Left kidney (tissue), 2 donors: ENCODE measurements around the gene IRGQ. TPM values are rescaled to one million over a fixed set of nuclear protein-coding genes. Genes with fewer than 3 reads are reported as not detected.

Experiments
- DNase-seq: peaks from one replicate; pipeline ENCODE4 v3.0.0-alpha.2; 2013
- polyA plus RNA-seq: library from polyadenylated mRNA; unstranded; fragments of 120-200 nt; gene quantifications from one replicate; pipeline ENCODE4 v1.2.1, GENCODE V29; 2013; ENCODE audit not compliant: insufficient read length

IRGQ gene
- polyA plus RNA-seq, 1 donor, result 19.5 TPM

GRCh38 chr19:43544077-43544476 lies 51.9 kb downstream of the IRGQ start:
- no peak for DNase-seq

- DNase-seq, result no peak
These were observed 53.8 kb downstream of the IRGQ start for GRCh38 chr19:43541920-43542650.

GRCh38 chr19:43540381-43540780 lies 55.6 kb downstream of the IRGQ start:
- DNase-seq, result no peak

- no peak for DNase-seq
These were observed 57.0 kb downstream of the IRGQ start for GRCh38 chr19:43538922-43539321.

- DNase-seq, result peak; percentile 72
These were observed 60.8 kb downstream of the IRGQ start for GRCh38 chr19:43534816-43535761.

Other genes with a start within 250 kb of the IRGQ start
- 0.20 TPM for gene CD177, start 242.4 kb downstream of the IRGQ start, polyA plus RNA-seq
- gene TEX101, start 181.2 kb downstream of the IRGQ start, polyA plus RNA-seq, result not detected
- 1.1 TPM for gene LYPD3, start 130.5 kb downstream of the IRGQ start, polyA plus RNA-seq
- 7.8 TPM for gene PHLDB3, start 91.4 kb downstream of the IRGQ start, polyA plus RNA-seq
- gene ETHE1, start 68.9 kb downstream of the IRGQ start, polyA plus RNA-seq, result 25.4 TPM
- gene ZNF575, start 62.9 kb downstream of the IRGQ start, polyA plus RNA-seq, result 1.6 TPM
- gene XRCC1, start 20.6 kb downstream of the IRGQ start, polyA plus RNA-seq, result 58.6 TPM
- gene PINLYP, start 20.3 kb downstream of the IRGQ start, polyA plus RNA-seq, result 19.2 TPM
- 11.6 TPM for gene ZNF576, start 461 bp upstream of the IRGQ start, polyA plus RNA-seq
- 1.1 TPM for gene SRRM5, start 16.0 kb upstream of the IRGQ start, polyA plus RNA-seq
- 72.8 TPM for gene ZNF428, start 23.5 kb upstream of the IRGQ start, polyA plus RNA-seq
- gene CADM4, start 43.7 kb upstream of the IRGQ start, polyA plus RNA-seq, result 43.0 TPM
- gene PLAUR, start 74.0 kb upstream of the IRGQ start, polyA plus RNA-seq, result 10.6 TPM
- not detected for gene IRGC, start 119.9 kb upstream of the IRGQ start, polyA plus RNA-seq
- 57.5 TPM for gene SMG9, start 158.8 kb upstream of the IRGQ start, polyA plus RNA-seq
- 1.6 TPM for gene KCNN4, start 184.8 kb upstream of the IRGQ start, polyA plus RNA-seq
- gene LYPD5, start 206.3 kb upstream of the IRGQ start, polyA plus RNA-seq, result 0.33 TPM
- 24.5 TPM for gene ZNF283, start 231.2 kb upstream of the IRGQ start, polyA plus RNA-seq